SK-N-SH (cell line): ENCODE data around the gene NOTCH4. TPM values are rescaled to one million over a fixed set of nuclear protein-coding genes. Genes with fewer than 3 reads are reported as not detected.

Source experiments
- CTCF ChIA-PET: fragments of 300-600, 350-600 bp; formaldehyde crosslinking; extraction: SDS; loops from one replicate; lab custom pipeline; 2021; lab: Yijun Ruan, JAX
- POLR2A ChIA-PET: fragments of 350-600 bp; sonication (Branson Sonifier 250); formaldehyde crosslinking; extraction: SDS; loops from one replicate; lab custom pipeline; 2020; ENCODE audit warnings: antibody characterized with exemption, inconsistent platforms; lab: Yijun Ruan, JAX
- DNase-seq: peaks from one replicate; pipeline ENCODE4 v3.0.0; 2012
- H2AFZ ChIP-seq: fragments of 200-600 bp; sonication (generic); 2 replicates; pipeline ENCODE4 v1.8.1; 2016; ENCODE audit warnings: antibody characterized with exemption, mild to moderate bottlenecking, low read depth
- H3F3A ChIP-seq: fragments of 200-600 bp; sonication (generic); replicated peaks from 2 replicates; pipeline ENCODE3; 2016; ENCODE audit warnings: antibody characterized with exemption, mild to moderate bottlenecking; ENCODE audit not compliant: insufficient read depth
- H3K27ac ChIP-seq, 2 experiments: fragments of 200-500 bp in 1 of 2; fragments of 200-600 bp in 1 of 2; sonication (Bioruptor generic) in 1 of 2; sonication (generic), shearing (Covaris generic) in 1 of 2; 2 replicates each; pipeline versions ENCODE4 v1.5.1 to v1.6.1; 2014 to 2016; ENCODE audit warnings: low read depth in 2 of 2, inconsistent platforms in 1 of 2, low read length in 1 of 2, mild to moderate bottlenecking in 1 of 2, mixed read lengths in 1 of 2
- H3K27me3 ChIP-seq: fragments of 200-600 bp; sonication (generic), shearing (Covaris generic); 2 replicates; pipeline ENCODE4 v1.6.1; 2016; ENCODE audit warnings: mixed run types; ENCODE audit not compliant: insufficient read depth
- H3K36me3 ChIP-seq, 2 experiments: fragments of 200-500 bp in 1 of 2; fragments of 200-600 bp in 1 of 2; sonication (Bioruptor generic) in 1 of 2; sonication (generic) in 1 of 2; replicated peaks in 1 of 2; 2 replicates each; pipeline versions ENCODE3 to v1.5.1; 2014 to 2016; ENCODE audit warnings: low read length in 1 of 2, mild to moderate bottlenecking in 1 of 2; ENCODE audit not compliant: insufficient read depth in 2 of 2, control insufficient read depth in 1 of 2
- H3K4me1 ChIP-seq, 2 experiments: fragments of 200-500 bp in 1 of 2; fragments of 200-600 bp in 1 of 2; sonication (Bioruptor generic) in 1 of 2; sonication (generic), shearing (Covaris generic) in 1 of 2; 2 replicates each; pipeline versions ENCODE4 v1.5.1 to v1.6.1; 2014 to 2016; ENCODE audit warnings: low read depth in 1 of 2, low read length in 1 of 2, mixed run types in 1 of 2; ENCODE audit not compliant: insufficient read depth in 2 of 2, control insufficient read depth in 1 of 2
- H3K4me2 ChIP-seq: fragments of 200-600 bp; sonication (generic), shearing (Covaris generic); 2 replicates; pipeline ENCODE4 v1.6.1; 2017; ENCODE audit warnings: mixed run types
- H3K4me3 ChIP-seq, 2 experiments: fragments of 200-500 bp in 1 of 2; fragments of 200-600 bp in 1 of 2; sonication (Bioruptor generic) in 1 of 2; sonication (generic), shearing (Covaris generic) in 1 of 2; 2 replicates each; pipeline versions ENCODE4 v1.5.1 to v1.8.1; 2014 to 2016; ENCODE audit warnings: low read depth in 2 of 2, inconsistent platforms in 1 of 2, low read length in 1 of 2, mild to moderate bottlenecking in 1 of 2, mixed read lengths in 1 of 2, moderate library complexity in 1 of 2
- H3K79me2 ChIP-seq: fragments of 200-600 bp; sonication (generic); 2 replicates; pipeline ENCODE4 v1.8.1; 2017; ENCODE audit warnings: mild to moderate bottlenecking; ENCODE audit not compliant: insufficient read depth
- H3K9ac ChIP-seq: fragments of 200-600 bp; sonication (generic); 2 replicates; pipeline ENCODE4 v1.6.1; 2017; ENCODE audit warnings: mixed run types
- H3K9me2 ChIP-seq: fragments of 200-600 bp; sonication (generic); 2 replicates; pipeline ENCODE4 v1.6.1; 2017; ENCODE audit warnings: mixed run types
- H3K9me3 ChIP-seq: fragments of 200-600 bp; sonication (generic); 2 replicates; pipeline ENCODE4 v1.6.1; 2017; ENCODE audit warnings: mixed run types, mild to moderate bottlenecking, moderate library complexity
- H4K20me1 ChIP-seq: fragments of 200-600 bp; sonication (generic); 2 replicates; pipeline ENCODE4 v1.6.1; 2017; ENCODE audit warnings: mild to moderate bottlenecking, mixed run types; ENCODE audit not compliant: insufficient read depth
- CHD2 ChIP-seq: fragments of 150-350 bp; IDR thresholded peaks from 2 replicates; pipeline ENCODE4 v1.6.1; 2018; ENCODE audit warnings: low read length; ENCODE audit not compliant: partially characterized antibody
- EP300 ChIP-seq, 2 experiments: IDR thresholded peaks; 2 replicates each; pipeline versions ENCODE4 v1.4.0 to v1.6.1; 2012; ENCODE audit warnings: borderline replicate concordance in 1 of 2, low read depth in 1 of 2, low read length in 1 of 2
- EZH2phosphoT487 ChIP-seq: fragments of 200-600 bp; sonication (generic); IDR thresholded peaks from 2 replicates; pipeline ENCODE4 v1.6.1; 2017; ENCODE audit warnings: low read depth, mixed run types, mild to moderate bottlenecking, antibody characterized with exemption, moderate library complexity, borderline replicate concordance
- FOXJ3 ChIP-seq: sonication (generic); formaldehyde crosslinking; IDR thresholded peaks from 2 replicates; pipeline ENCODE4 v1.5.1; 2020; ENCODE audit warnings: mild to moderate bottlenecking, missing genetic modification reagents
- GATA2 ChIP-seq: sonication (generic); formaldehyde crosslinking; IDR thresholded peaks from 2 replicates; pipeline ENCODE4 v1.5.0; 2020; ENCODE audit warnings: mild to moderate bottlenecking, missing genetic modification reagents
- IRF3 ChIP-seq: fragments of 150-350 bp; IDR thresholded peaks from 2 replicates; pipeline ENCODE4 v1.6.1; 2016; ENCODE audit warnings: mild to moderate bottlenecking, low read depth, low read length
- NRF1 ChIP-seq: IDR thresholded peaks from 2 replicates; pipeline ENCODE4 v1.6.1; 2012; ENCODE audit warnings: low read depth, mild to moderate bottlenecking, low read length
- POLR2AphosphoS5 ChIP-seq: IDR thresholded peaks from 2 replicates; pipeline ENCODE4 v1.6.1; 2012; ENCODE audit warnings: low read depth, low read length
- RAD21 ChIP-seq: IDR thresholded peaks from 2 replicates; pipeline ENCODE4 v1.6.1; 2012; ENCODE audit warnings: mild to moderate bottlenecking, low read length
- RCOR1 ChIP-seq: fragments of 150-350 bp; IDR thresholded peaks from 2 replicates; pipeline ENCODE4 v1.6.1; 2017; ENCODE audit warnings: antibody characterized with exemption, low read length
- TEAD4 ChIP-seq: IDR thresholded peaks from 2 replicates; pipeline ENCODE4 v1.4.0; 2012; ENCODE audit warnings: mild to moderate bottlenecking, borderline replicate concordance; ENCODE audit not compliant: insufficient read depth
- ZBTB33 ChIP-seq: IDR thresholded peaks from 2 replicates; pipeline ENCODE4 v1.4.0; 2012; ENCODE audit warnings: low read depth, borderline replicate concordance
- WGBS: methylation state at CpG from one replicate; pipeline ENCODE4 v1.1.6; 2017; ENCODE audit warnings: low lambda C conversion rate; 5-methylcytosine and 5-hydroxymethylcytosine counted together
- polyA plus RNA-seq, 3 experiments: library from polyadenylated mRNA; depleted of rRNA; stranded (reverse); fragments of >200 nt; gene quantifications; 2 replicates each; pipeline ENCODE4 v1.2.3, GENCODE V29; 2012

The NOTCH4 gene
- polyA plus RNA-seq, 1 of the 3 experiments (the other 2 are of a cell fraction), result 2.5 TPM

- TF ChIP-seq EP300 (IDR thresholded peaks at IDR 0.05; ENCODE audit: borderline replicate concordance in 1 of 2, low read depth in 1 of 2, low read length in 1 of 2), result no peak
- no peak for TF ChIP-seq CHD2
These were observed 40.3 kb downstream of the NOTCH4 start (continued) for GRCh38 chr6:32183483-32184083.

GRCh38 chr6:32183030-32183429 is 40.8 kb downstream of the NOTCH4 start:
- CTCF ChIA-PET, result interaction anchor here (1.4 kb wide), 1 partner anchor 11 kb away, joined by 4 read pairs; no protein-coding TSS in a partner anchor

More at GRCh38 chr6:32183030-32183429, 40.8 kb downstream of the NOTCH4 start:
- H3K36me3 ChIP-seq, result peaks cover 17 to 43% of the 10 kb centered on the region in 2 experiments
- no peak overlapping the region for H3K4me3 ChIP-seq
- peaks cover 20% of the 10 kb centered on the region for H3F3A ChIP-seq
- H2AFZ ChIP-seq, result no peak overlapping the region
- POLR2A ChIA-PET, result no interaction called here
- 94% methylated on average over 3 of the region's 3 CpGs for WGBS
- no peaks in the 10 kb centered on the region for H3K9me2 ChIP-seq
- no peak overlapping the region for H3K9ac ChIP-seq
- TF ChIP-seq IRF3, result no peak
- no peak for TF ChIP-seq RCOR1
- no peak for TF ChIP-seq NRF1
- no peak for TF ChIP-seq CHD2
- no peak for TF ChIP-seq TEAD4
- TF ChIP-seq ZBTB33, result no peak
- no peak for TF ChIP-seq GATA2 (CRISPR knock-in tag)
- TF ChIP-seq FOXJ3 (CRISPR knock-in tag), result no peak
- TF ChIP-seq RAD21, result no peak
- TF ChIP-seq EZH2phosphoT487, result no peak
- no peak for TF ChIP-seq POLR2AphosphoS5
- H3K79me2 ChIP-seq, result peaks cover 17% of the 10 kb centered on the region; the same call in 1 of the 2 replicates
- H3K9me3 ChIP-seq, result no peaks in the 10 kb centered on the region
- H4K20me1 ChIP-seq, result no peaks in the 10 kb centered on the region
- no peak overlapping the region for H3K4me2 ChIP-seq
- no peak overlapping the region for H3K27ac ChIP-seq
- no peaks in the 10 kb centered on the region for H3K27me3 ChIP-seq
- H3K4me1 ChIP-seq, result peaks cover 4 to 12% of the 10 kb centered on the region in 2 experiments; a peak in 2 of 4 replicates
- DNase-seq, result no peak
